Activated T-cell treated with anti-CD3 and anti-CD28 coated beads, Interleukin-2, amount 50 U/mL, for 48 hours (primary cell): Measurements from ENCODE around the gene ANKFY1.
"Not testable (repeated sequence)": the region's sequence is repeated elsewhere in the genome, so short reads cannot be mapped to it uniquely, and the experiment has no call there.

ENCODE experiments used
- DNase-seq, 2 experiments: peaks; one replicate each; pipeline ENCODE4 v3.0.0-alpha.2; 2020

The ANKFY1 gene

DNA sequence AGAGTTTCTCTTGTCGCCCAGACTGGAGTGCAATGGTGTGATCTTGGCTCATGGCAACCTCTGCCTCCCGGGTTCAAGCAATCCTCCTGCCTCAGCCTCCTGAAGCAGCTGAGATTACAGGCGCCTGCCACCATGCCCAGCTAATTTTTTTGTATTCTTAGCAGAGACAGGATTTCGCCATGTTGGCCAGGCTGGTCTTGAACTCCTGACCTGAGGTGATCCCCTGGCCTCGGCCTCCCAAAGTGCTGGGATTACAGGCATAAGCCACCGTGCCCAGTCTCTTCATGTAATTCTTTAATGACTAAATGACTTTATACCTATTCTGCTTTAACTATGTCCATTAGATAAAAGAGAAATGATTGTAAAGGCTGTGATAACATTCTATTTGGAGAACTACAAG, 8.5 kb downstream of the ANKFY1 start:
- DNase-seq, result not testable (repeated sequence)

GRCh38 chr17:4250887-4251286, 12.9 kb downstream of the ANKFY1 start:
- DNase-seq, result no peak

- no peak for DNase-seq
Measured at GRCh38 chr17:4249452-4250029, 14.2 kb downstream of the ANKFY1 start.

DNA sequence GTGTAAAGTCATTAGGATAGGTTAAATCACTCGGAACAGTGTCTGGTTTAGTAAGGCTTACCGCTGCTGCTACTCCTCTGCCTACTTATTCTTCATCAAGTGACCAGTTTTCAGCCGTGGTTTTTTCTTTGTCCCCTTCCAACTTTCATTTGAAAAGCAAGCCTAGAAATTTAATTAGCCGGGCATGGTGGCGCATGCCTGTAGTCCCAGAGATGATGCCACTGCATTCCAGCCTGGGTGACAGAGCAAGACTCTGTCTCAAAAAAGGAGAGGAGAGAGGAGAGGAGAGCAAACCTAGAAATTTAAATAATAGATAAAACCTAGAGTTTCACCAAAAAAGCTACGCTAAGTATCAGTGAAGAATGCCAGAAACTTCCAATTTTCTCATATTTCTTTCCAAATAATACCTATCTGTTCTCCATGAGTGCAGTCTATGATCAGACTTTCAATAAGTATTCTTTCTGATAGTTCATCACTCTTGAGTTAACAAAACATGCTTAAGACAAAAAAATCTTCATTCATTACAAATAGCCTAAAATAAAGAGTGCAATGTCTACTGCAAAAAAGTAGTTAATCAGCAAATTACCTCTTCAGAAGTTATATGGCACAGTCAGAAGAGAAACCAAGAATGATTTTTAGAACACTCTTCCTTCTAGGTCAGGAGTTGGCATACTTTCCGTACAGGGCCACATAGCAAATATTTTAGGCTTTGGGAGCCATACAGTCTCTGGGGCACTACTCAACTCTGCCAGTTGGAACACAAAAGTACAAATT, 15.1 kb downstream of the ANKFY1 start:
- DNase-seq, result no peak

- no peak for DNase-seq
Measured at GRCh38 chr17:4247971-4248388, 15.8 kb downstream of the ANKFY1 start.

DNA sequence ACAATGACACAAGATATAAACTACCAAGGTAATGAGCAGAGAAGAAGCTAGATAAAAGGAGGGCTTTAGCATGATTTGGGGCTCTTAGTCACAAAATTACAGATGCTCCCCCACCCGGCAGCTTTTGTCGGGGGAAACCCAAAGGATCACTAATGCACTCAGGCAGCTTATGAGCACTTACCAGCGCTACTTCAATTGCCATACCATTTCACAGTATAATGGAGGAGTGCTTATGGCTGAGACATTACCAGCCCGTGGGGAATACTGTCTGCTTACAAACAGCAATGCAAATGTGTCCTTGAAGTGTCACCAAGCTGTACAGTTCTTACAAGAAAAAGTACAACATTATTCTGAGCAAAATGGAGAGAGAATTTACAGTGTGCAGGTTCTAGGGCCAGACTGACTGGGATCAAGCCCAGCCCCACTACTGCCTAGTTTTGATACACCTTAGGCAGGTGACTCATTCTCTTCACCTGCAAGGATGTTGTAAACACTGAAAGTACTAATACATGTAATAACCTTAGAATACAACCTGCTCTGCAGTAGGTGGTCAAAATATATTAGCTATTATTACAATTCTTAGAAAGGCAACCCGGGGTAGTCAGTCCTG, 16.3 kb downstream of the ANKFY1 start:
- no peak for DNase-seq

- no peak for DNase-seq
Measured at GRCh38 chr17:4246674-4247073, 17.1 kb downstream of the ANKFY1 start.

DNA sequence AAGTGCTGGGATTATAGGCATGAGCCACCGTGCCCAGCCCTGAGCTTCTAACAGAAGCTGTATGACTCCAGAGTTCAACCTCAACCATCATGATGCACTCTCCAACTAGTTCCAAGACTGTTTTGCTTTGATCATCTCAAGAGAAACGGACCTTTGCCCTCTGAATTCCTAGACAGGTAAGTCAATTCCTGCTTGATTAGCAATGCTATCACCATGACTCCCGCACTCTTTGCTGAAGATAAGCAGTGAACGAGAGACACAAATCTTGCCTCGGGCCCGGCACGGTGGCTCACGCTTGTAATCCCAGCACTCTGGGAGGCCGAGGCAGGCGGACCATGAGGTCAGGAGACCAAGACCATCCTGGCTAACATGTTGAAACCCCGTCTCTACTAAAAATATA, 22.2 kb downstream of the ANKFY1 start:
- DNase-seq, result no peak

DNA sequence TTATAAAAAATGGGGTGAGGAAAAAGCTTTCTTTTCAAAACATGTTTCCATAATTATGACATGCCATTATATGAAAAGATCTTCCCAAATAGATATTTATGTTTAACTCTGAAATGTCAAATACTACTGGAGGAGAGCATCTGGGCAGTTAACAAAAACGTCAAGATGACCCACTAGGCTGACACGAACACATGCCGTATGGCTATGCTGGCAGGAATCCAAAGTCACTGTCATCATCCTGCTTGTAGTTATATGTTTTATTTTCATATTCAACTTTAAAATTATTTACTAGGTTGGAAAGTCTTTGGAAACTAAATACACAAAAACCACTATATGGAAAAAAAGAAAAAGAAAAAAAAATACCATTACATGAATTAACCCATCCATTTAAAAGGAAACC, 27.3 kb downstream of the ANKFY1 start:
- DNase-seq, result no peak

DNA sequence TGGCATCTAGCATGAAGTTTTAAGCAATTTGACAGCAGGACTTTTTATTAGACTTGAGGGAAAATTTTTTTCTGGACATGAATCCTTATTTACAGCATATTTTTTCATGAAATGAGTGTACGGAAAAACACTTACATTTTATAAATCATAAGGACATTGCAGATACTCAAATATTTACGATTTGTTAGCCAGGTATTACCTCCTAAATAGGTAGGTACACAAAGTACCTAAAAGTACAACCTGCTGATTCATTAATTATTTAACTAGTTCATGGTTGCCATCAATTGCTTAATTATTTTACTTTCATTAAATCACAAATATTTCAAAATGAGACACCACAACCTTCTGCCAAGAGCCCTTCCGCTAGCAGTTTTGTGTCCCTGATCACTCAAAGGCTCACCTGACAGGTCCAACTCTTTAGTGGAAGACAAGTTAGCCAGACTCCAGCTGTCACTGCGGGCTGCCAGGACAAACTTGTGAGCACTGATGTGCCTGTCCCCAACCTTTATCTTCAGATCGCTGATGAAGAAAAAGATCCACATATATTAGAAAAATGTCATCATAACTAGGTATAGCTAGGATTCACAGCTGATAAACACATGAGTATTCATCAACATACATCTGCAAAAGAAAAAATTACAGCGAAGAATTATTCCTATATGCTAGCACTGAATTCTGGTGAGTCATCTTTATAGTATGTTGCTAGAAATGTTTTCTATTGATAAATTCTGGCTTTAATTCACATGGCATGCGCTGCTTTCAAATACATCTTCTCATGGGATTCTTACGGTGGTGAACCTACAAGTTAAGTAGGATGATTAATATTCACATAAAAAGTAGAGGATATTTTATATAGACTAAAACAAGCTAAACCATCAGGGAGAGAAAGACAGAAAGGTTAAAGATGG, 28.2 kb downstream of the ANKFY1 start:
- no peak for DNase-seq

GRCh38 chr17:4234401-4234800, 29.4 kb downstream of the ANKFY1 start:
- no peak for DNase-seq

DNA sequence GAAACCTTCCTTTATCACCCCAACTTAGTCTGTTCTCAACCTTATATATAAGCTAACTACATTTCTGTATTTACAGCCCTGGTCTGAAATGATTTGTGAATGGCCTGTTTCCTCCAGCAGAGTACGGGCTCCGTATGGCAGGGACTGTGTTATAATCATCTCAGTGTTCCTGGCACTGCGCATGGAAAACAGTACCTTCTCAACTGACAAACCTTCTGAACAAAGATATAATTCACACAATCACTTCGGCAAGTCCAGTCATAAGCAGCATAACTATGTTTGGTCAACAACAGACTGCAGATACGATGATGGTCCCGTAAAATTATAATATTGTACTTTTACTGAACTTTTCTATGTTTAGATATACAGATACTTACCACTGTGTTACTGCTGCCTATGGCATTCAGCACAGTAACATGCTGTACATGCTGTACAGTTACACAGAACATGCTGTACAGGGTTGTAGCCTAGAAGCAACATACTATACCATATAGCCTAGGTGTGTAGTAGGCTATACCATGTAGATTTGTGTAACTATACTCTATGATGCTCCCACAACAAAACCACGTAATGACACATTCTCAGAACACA, 30.0 kb downstream of the ANKFY1 start:
- no peak for DNase-seq

DNA sequence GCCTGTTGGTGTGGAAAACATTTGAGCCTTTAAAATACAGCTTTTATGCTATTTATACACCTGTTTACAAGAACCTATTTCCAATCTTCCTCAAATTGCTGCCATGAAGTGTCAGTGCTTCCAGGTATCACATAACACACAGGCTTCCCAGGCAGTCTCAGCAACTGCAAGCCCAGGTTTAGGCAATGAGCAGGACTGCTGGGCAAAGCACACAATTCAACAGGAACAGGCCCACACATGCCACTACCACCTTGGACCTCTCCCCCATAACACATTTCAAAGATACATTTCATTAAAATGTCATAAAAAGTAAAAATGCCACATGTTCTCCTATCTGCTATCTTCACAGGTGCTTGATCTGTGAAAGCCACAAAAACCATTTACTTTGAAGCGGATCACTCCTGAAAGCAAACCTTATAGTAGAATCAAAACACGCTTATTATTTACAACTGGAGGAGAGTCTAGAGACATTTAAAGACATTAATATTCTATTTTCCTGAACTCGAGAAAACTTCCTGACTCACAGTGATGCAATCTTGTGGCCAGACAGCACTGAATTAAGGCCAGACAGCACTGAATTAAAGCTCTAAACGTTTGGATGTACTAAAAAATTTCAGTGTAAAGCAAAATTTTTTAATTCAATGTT, 31.5 kb downstream of the ANKFY1 start:
- no peak for DNase-seq

- DNase-seq, result no peak
Measured at GRCh38 chr17:4229627-4230541, 33.9 kb downstream of the ANKFY1 start.

DNA sequence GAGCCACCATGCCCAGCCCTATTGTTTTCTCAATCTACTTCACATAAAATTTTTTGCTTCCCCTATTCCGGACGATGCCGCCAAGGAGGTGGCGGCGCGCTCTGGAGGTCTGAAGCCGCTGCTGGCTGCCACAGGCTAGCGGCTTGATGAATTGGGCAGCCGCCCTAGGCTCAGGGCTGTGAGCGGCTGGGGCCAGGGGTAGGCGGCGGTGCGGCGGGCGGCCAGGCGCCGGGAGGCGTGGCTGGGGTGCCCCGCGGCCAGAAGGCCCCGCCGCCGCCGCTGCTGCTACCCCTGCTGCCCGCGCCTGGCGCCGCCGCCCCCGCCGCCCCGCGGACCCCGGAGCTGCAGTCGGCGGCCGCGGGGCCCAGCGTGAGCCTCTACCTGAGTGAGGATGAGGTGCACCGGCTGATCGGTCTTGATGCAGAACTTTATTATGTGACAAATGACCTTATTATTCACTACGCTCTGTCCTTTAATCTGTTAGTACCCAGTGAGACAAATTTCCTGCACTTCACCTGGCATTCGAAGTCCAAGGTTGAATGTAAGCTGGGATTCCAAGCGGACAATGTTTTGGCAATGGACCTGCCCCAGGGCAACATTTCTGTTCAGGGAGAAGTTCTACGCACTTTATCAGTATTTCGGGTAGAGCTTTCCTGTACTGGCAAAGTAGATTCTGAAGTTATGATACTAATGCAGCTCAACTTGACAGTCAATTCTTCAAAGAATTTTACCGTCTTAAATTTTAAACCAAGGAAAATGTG, 41.7 kb downstream of the ANKFY1 start:
- no peak for DNase-seq

DNA sequence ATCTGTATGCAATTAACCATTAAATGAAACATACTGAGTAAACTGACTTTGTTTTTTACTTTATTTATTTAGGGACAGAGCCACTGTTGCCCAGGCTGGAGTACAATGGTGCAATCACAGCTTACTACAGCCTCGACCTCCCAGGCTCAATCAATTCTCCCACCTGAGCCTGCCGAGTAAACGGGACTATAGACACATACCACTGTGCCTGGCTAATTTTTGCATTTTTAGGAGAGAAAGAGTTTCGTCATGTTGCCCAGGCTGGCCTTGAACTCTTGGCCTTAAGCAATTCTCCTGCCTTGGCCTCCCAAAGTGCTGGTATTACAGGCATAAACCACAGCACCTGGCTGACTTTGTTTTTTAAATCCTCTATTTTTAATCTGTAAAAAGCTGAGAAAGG, 42.6 kb downstream of the ANKFY1 start:
- no peak for DNase-seq

DNA sequence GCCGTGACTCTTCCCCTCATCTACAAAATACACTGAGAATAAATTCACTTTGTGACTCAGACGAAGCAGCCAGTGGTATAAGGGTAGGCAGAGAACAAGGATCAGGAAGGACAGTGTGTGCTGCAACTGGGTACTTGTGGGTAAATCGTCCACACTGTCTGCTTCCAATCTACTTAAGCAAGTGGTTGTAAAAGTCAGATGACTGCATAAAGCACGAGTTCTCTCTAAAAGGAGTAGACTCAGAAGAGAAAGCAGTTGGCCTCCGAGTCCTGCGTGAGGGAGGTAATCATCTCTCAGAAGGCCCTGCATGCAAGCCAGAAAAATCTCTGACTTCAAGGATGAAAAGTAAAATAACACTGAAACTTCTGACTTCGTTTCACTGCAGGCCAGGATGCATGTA, 43.1 kb downstream of the ANKFY1 start:
- DNase-seq, result no peak

DNA sequence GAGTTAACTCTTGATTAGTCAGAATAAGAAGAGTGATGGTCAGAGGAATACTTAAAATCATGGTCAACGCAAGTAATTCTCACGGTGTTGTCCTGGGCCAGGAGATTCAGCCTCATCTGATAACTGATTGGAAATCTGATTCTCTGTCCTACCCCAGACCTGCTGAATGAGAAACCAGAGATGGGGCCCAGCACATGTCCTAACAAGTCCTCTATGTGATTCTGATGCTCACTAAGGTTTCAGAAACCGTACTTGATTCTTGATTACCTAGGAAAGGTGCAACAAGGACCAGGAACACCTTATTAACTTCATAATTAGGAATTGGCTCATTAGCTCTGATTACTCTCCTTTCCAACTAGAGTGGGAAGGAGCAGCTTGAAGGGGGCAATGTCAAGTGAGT, 44.5 kb downstream of the ANKFY1 start:
- no peak for DNase-seq

DNA sequence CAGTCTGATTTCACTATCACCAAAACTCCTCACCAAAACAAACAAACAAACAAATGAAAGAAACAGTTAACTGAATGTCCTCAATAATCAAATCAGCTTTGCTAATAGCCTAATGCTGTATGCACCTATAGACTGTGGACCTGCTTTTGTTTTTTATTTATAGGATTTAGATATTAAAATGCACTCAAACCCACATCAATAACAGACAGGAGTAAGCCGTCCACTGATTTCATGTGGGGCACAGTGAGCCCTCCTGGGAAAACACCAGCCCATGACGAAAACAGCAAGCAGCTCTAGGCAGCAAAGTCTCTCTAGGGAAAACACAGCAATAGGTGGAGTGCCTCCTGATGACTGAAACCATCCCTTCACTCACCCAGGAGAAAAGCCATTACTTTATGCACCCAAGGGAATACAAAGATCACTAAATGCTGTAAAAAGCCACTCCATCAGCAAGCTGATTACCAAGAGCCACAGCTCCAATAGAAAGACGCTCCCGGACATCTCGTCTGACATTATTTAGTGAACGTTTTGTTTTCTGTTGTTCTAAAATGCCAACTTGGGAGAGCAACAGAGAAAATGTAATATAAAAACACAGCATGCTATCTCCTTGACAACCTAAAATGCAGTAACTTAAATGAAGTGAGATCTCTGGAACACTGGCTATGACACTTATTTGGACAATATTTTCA, 47.8 kb downstream of the ANKFY1 start:
- no peak for DNase-seq

GRCh38 chr17:4214157-4214556, 49.6 kb downstream of the ANKFY1 start:
- DNase-seq, result no peak
